Activated T-cell treated with anti-CD3 and anti-CD28 coated beads, Interleukin-2, amount 50 U/mL, for 4 hours (primary cell): ENCODE data around the gene KAT6B. TPM values are rescaled to one million over a fixed set of nuclear protein-coding genes. Genes with fewer than 3 reads are reported as not detected.
"Not testable (repeated sequence)": the region's sequence is repeated elsewhere in the genome, so short reads cannot be mapped to it uniquely, and the experiment has no call there.

Experiments
- ATAC-seq, 2 donors: fragments of 200-7000 bp; cut with Tn5 transposase; one replicate each; pipeline ENCODE4 v1.10.0; 2021
- DNase-seq: peaks from one replicate; pipeline ENCODE4 v3.0.0-alpha.2; 2020
- H3K27me3 Mint-ChIP-seq: one replicate; pipeline ENCODE4 v1.8.0; 2021; ENCODE audit warnings: low read depth, mixed read lengths
- H3K36me3 Mint-ChIP-seq: one replicate; pipeline ENCODE4 v1.8.0; 2022; ENCODE audit warnings: mixed read lengths; ENCODE audit not compliant: insufficient read depth
- H3K4me1 Mint-ChIP-seq: one replicate; pipeline ENCODE4 v1.8.0; 2021; ENCODE audit warnings: low read depth, mixed read lengths
- H3K4me3 Mint-ChIP-seq: one replicate; pipeline ENCODE4 v1.8.0; 2021; ENCODE audit warnings: mild to moderate bottlenecking, moderate library complexity, mixed read lengths
- H3K9me3 Mint-ChIP-seq: one replicate; pipeline ENCODE4 v1.8.0; 2021; ENCODE audit warnings: mixed read lengths
- total RNA-seq, 3 donors: library from RNA; stranded (reverse); gene quantifications; one replicate each; pipeline ENCODE4 v1.2.1, GENCODE V29; 2021

The KAT6B gene
- total RNA-seq, 3 donors from 2014 or later: 14.4 to 15.4 (median 14.6) TPM

GRCh38 chr10:74859546-74859945 lies 33.1 kb downstream of the KAT6B start:
- H3K4me1 Mint-ChIP-seq: peaks cover 22% of the 10 kb centered on the region
- ATAC-seq (no peak), DNase-seq (no peak)
- H3K9me3 Mint-ChIP-seq: no peaks in the 10 kb centered on the region
- no peak overlapping the region for H3K4me3 Mint-ChIP-seq
- H3K36me3 Mint-ChIP-seq: peaks cover 14% of the 10 kb centered on the region
- no peaks in the 10 kb centered on the region for H3K27me3 Mint-ChIP-seq

- no peaks in the 10 kb centered on the region for H3K36me3 Mint-ChIP-seq
- H3K4me3 Mint-ChIP-seq: no peak overlapping the region
- DNase-seq (no peak), ATAC-seq (no peak)
- peaks cover 18% of the 10 kb centered on the region for H3K4me1 Mint-ChIP-seq
- no peaks in the 10 kb centered on the region for H3K9me3 Mint-ChIP-seq
- no peaks in the 10 kb centered on the region for H3K27me3 Mint-ChIP-seq
These were observed 36.2 kb downstream of the KAT6B start for GRCh38 chr10:74862625-74863024.

DNA sequence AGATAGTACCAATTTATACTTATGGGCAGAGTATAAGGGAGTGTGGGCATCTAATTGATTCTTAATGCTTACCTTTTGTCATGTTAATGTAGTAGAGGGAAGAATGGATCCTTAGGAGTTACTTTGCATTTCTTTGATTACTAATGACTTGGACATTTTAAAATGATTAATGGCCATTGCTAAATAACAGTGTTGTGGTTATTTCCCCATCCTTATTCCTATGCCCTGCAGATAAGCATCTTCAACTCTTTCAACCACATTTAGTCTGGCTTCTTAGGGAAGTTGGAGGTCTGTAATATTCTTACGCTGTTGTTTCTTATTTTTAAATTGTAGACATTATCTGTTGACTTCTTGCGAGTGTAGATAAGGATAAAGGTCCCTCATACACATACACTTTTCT lies 37.2 kb downstream of the KAT6B start:
- Mint-ChIP-seq H3K27me3 (no peaks in the 10 kb centered on the region), H3K36me3 (no peaks in the 10 kb centered on the region), H3K4me3 (no peak overlapping the region), H3K4me1 (peaks cover 23% of the 10 kb centered on the region), H3K9me3 (no peaks in the 10 kb centered on the region)
- DNase-seq (no peak), ATAC-seq (no peak)

DNA sequence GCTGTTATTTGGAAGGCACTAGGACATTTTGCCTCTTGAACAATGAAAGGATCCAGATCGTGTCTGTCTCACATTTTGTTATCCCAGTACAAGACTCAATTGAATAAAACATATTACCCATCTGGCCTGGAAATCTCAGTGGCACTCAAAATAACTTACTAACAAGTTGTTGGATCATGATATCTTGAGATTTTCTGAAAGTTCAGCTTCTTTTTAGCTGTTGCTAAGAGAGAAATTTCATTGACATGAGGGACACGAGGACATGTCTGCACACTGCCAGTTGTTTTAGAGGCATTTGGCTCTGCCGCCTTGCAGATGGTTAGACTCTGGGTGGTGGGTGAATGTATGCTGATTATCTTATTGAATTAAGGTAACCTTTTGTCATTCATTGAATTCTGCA lies 41.0 kb downstream of the KAT6B start:
- DNase-seq (no peak), ATAC-seq (no peak)
- Mint-ChIP-seq H3K27me3 (no peaks in the 10 kb centered on the region), H3K4me3 (no peak overlapping the region), H3K36me3 (no peaks in the 10 kb centered on the region), H3K9me3 (no peaks in the 10 kb centered on the region), H3K4me1 (peaks cover 36% of the 10 kb centered on the region)

DNA sequence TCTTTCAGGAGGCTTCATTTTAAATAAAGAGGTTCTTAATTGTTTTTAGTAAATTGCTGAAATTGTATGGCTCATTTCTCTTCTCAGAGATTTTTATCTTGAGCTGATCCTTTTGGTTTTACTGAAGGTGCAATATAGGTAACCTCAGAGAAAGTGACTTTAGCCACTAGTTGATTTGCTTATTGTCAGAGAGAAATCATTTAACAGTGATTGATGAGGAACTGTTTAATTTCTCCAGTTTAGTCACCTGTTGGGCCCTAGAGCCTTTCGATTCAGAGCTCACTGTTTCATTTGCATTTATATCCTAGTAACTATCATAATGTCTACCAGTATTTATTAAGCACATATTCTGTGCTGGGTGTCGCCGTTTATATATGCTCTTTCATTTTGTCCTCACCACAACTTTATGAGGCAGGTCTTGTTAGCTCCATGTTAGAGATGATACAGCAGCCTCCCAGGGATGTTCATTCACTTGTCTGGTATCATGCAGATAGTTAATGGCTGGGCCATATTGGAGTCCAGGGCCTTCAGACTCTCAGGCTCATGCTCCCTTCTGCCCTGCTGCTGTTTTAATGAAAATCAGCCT lies 42.1 kb downstream of the KAT6B start:
- Mint-ChIP-seq H3K36me3 (no peaks in the 10 kb centered on the region), H3K27me3 (no peaks in the 10 kb centered on the region), H3K9me3 (no peaks in the 10 kb centered on the region), H3K4me1 (peaks cover 38% of the 10 kb centered on the region), H3K4me3 (no peak overlapping the region)
- ATAC-seq: no peak
- no peak for DNase-seq

DNA sequence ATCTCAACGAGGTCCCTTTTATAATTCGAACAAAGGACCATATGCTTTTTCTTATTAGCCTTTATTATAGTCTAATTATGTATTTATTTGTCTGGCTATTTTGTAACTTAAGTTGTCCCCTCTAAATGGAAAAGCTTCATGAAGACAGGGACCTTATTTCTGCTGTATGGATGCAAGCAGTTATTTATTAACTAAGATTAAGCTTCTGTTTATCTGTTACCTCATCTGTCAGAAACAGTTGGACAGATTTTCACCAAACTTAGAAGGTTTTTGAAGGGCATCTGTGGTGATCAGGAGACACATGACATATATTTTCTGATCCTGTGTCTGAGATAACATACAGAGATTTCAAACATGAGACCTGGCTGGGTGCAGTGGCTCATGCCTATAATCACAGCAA lies 43.2 kb downstream of the KAT6B start:
- H3K4me1 Mint-ChIP-seq: peaks cover 43% of the 10 kb centered on the region
- H3K9me3 Mint-ChIP-seq: no peaks in the 10 kb centered on the region
- H3K27me3 Mint-ChIP-seq: no peaks in the 10 kb centered on the region
- ATAC-seq: no peak
- no peak for DNase-seq
- H3K36me3 Mint-ChIP-seq: no peaks in the 10 kb centered on the region
- no peak overlapping the region for H3K4me3 Mint-ChIP-seq

GRCh38 chr10:74870191-74870590 lies 43.8 kb downstream of the KAT6B start:
- Mint-ChIP-seq H3K4me1 (peaks cover 47% of the 10 kb centered on the region), H3K36me3 (no peaks in the 10 kb centered on the region), H3K9me3 (no peaks in the 10 kb centered on the region), H3K4me3 (no peak overlapping the region), H3K27me3 (no peaks in the 10 kb centered on the region)
- ATAC-seq (no peak), DNase-seq (no peak)

DNA sequence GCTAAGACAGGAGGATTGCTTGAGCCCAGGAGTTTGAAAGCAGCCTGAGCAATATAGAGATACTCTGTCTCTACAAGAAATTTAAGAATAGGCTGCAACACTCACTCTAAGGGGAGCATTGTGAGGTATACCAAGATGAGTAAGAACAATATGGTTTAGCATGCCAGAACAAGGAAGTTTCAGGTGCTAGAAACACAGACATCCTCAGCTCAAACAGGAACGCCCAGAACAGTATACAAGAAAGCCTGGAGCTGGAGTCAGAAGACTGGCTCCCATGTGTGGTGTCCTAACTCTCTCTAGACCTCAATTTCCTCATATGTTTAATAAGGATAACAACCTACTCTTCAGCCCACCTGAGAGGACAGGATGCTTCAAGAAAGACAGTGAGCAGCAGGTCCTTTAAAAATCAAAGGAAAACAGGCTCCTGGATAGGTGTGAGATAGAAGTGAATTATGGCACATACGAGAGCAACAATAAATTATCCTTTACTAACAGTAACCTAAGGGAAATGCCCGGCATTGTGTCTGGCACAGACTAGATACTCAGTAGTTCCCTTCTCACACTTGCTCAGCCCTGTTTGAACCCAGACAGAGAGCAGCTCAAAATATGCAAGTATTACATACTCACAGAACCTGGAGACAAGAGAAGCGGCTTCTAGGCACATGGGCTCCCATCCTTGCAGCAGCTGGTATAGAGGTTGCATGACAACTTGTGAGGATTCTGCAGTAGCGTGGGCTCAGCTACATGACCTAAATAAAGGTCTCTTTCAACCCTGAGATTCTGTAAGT lies 45.4 kb downstream of the KAT6B start:
- peak; percentile 89 to 91 for ATAC-seq
- Mint-ChIP-seq H3K4me3 (peak overlapping the region; percentile 38), H3K9me3 (no peaks in the 10 kb centered on the region), H3K36me3 (peaks cover 2% of the 10 kb centered on the region), H3K4me1 (peaks cover 51% of the 10 kb centered on the region), H3K27me3 (no peaks in the 10 kb centered on the region)
- no peak for DNase-seq

- peaks cover 43% of the 10 kb centered on the region for H3K4me1 Mint-ChIP-seq
- H3K9me3 Mint-ChIP-seq: no peaks in the 10 kb centered on the region
- DNase-seq (no peak), ATAC-seq (no peak)
- no peaks in the 10 kb centered on the region for H3K27me3 Mint-ChIP-seq
- peaks cover 2% of the 10 kb centered on the region for H3K36me3 Mint-ChIP-seq
- H3K4me3 Mint-ChIP-seq: no peak overlapping the region
These were observed 47.5 kb downstream of the KAT6B start for GRCh38 chr10:74873803-74874454.

DNA sequence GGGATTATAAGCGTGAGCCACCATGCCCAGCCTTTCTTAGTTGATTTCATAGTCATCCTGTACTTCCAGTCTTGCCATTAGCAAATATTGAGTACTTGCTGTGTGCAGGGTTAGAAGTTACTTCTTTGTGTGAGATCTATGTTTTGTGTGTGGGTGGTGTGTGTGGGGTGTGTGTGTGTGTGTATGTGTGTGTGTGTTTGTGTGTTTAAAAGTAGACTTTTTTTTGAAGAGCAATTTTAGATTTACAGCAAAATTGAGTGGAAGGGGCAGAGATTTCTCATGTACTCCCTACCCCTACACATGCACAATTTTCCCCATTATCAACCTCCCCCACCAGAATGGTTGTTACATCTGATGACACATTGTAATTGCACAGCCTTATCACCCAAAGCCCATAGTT lies 48.2 kb downstream of the KAT6B start:
- H3K9me3 Mint-ChIP-seq: no peaks in the 10 kb centered on the region
- peaks cover 47% of the 10 kb centered on the region for H3K4me1 Mint-ChIP-seq
- ATAC-seq (no peak), DNase-seq (no peak)
- H3K4me3 Mint-ChIP-seq: no peak overlapping the region
- H3K36me3 Mint-ChIP-seq: peaks cover 2% of the 10 kb centered on the region
- H3K27me3 Mint-ChIP-seq: no peaks in the 10 kb centered on the region

DNA sequence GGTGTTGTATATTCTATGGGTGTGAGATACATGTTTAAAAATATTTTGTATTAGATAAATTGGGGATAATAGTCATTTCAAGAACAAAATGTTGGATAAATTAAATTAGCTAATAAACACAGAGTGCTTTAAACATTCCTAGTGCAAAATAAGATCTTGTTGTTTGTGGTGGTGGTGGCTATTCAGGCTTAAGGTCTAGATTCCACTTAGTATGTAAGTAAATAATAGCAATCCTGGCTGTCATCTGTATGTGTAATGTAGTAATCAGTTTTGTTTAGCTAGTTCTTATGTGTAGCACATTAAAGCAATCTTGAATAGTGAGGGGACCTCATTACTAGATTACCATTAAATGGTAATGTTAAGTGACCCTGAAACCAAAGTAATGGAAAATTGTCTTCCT lies 48.7 kb downstream of the KAT6B start:
- Mint-ChIP-seq H3K4me3 (no peak overlapping the region), H3K9me3 (no peaks in the 10 kb centered on the region), H3K4me1 (peaks cover 48% of the 10 kb centered on the region), H3K36me3 (peaks cover 2% of the 10 kb centered on the region), H3K27me3 (no peaks in the 10 kb centered on the region)
- ATAC-seq (no peak), DNase-seq (no peak)

DNA sequence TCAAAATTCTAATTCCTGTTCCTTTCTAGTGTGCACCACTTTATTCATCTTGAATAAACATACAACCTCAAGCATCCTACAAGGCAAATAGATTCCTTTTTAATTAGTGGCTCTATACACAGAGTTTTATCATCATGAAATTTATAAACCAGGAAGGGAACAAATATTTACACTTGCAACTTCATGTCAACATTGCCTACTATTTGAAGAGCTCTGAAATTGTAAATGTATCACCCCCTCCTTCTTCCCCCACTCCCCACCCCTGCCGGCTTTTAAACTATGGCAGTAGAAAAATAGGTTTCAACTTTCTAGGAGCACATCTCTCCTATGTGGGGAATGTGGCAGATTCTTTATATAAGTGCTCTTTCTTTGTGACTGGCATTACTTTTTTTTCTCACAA lies 49.6 kb downstream of the KAT6B start:
- Mint-ChIP-seq H3K9me3 (no peaks in the 10 kb centered on the region), H3K27me3 (no peaks in the 10 kb centered on the region), H3K4me3 (no peak overlapping the region), H3K36me3 (peaks cover 2% of the 10 kb centered on the region), H3K4me1 (peaks cover 48% of the 10 kb centered on the region)
- no peak for DNase-seq
- ATAC-seq: no peak

DNA sequence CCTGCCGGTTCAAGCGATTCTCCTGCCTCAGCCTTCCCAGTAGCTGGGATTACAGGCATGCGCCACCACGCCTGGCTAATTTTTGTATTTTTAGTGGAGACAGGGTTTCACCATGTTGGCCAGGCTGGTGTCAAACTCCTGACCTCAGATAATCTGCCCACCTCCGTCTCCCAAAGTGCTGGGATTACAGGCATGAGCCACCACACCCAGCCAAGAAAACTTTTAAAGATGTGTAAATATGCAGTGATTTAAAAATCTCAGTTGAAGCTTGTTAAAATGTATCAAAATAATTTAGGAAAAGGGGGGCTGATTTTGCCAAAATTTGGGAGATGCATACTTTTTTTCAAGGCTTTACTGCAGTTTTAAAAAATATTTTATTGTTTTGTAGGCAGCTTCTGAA lies 50.7 kb downstream of the KAT6B start:
- DNase-seq, H3K9me3 Mint-ChIP-seq, H3K4me3 Mint-ChIP-seq, H3K27me3 Mint-ChIP-seq, H3K36me3 Mint-ChIP-seq, ATAC-seq: not testable (repeated sequence)
- peaks cover 43% of the 10 kb centered on the region for H3K4me1 Mint-ChIP-seq

DNA sequence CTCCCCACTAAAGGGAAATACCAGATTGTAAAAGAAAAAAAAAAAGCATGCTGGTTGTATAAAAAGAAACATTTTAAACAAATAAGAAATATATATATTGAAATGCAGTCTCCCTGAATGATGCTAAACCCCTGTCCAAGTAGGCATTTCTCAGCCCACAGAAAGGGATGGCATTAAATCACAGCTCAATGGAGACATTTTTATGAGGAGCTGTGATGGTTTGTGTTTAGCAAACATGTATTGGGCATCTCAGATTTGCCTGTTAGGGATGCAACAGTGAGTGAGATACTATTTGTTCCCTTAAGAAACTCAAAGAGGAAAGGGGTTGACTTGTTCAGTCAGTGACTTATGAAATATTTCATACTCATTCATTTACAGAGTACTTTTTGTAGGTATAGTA lies 51.5 kb downstream of the KAT6B start:
- ATAC-seq (no peak), DNase-seq (no peak)
- Mint-ChIP-seq H3K9me3 (no peaks in the 10 kb centered on the region), H3K27me3 (no peaks in the 10 kb centered on the region), H3K36me3 (peaks cover 2% of the 10 kb centered on the region), H3K4me3 (no peak overlapping the region), H3K4me1 (peaks cover 38% of the 10 kb centered on the region)

GRCh38 chr10:74880041-74880440 lies 53.6 kb downstream of the KAT6B start:
- Mint-ChIP-seq H3K4me3 (no peak overlapping the region), H3K4me1 (peaks cover 32% of the 10 kb centered on the region), H3K27me3 (no peaks in the 10 kb centered on the region), H3K36me3 (peaks cover 2% of the 10 kb centered on the region), H3K9me3 (no peaks in the 10 kb centered on the region)
- ATAC-seq: no peak
- DNase-seq: no peak
